ENCODE measurements around the gene NEURL1B.

DNA sequence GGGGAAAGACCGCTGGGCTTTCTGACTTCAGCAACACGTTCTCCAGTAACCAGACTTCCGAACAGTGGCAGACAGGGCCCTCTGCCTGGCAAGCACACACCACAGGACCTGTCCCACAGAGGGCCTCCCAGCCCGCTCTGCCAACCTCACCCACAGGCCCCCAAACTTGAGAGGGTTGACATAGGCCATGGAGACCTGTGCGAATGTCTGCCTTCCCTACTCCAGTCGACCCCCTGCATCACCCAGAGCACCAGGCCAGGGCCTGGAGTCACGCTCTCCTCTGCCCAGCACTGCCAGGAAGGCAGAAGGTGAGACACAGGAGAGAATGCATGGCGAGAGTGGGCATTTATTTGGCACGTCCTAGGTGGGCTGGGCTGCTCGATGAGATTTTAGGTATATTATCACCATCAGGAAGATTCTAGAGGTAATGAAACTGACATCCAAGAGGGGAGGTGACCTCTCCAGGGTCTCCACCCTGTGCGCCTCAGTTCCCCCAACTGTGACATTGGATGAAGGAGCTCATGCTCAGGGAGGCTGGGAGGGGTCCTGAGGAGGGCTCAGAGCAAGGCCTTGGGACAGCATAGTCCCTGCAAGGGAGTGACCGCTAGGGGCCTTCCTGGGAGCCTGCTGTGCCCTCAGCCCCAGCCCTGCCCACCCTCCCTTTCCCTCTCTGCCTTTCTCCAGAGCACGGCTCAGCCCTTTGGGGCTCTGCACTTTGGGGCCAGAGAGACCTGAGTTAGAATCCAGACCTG lies 75.0 kb downstream of the NEURL1B start:
- no peak for TF ChIP-seq POLR2A (IDR thresholded peaks at IDR 0.05)
- TF ChIP-seq, protein P1, sequence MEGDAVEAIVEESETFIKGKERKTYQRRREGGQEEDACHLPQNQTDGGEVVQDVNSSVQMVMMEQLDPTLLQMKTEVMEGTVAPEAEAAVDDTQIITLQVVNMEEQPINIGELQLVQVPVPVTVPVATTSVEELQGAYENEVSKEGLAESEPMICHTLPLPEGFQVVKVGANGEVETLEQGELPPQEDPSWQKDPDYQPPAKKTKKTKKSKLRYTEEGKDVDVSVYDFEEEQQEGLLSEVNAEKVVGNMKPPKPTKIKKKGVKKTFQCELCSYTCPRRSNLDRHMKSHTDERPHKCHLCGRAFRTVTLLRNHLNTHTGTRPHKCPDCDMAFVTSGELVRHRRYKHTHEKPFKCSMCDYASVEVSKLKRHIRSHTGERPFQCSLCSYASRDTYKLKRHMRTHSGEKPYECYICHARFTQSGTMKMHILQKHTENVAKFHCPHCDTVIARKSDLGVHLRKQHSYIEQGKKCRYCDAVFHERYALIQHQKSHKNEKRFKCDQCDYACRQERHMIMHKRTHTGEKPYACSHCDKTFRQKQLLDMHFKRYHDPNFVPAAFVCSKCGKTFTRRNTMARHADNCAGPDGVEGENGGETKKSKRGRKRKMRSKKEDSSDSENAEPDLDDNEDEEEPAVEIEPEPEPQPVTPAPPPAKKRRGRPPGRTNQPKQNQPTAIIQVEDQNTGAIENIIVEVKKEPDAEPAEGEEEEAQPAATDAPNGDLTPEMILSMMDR (IDR thresholded peaks at IDR 0.05): no peak
